Hematopoietic multipotent progenitor cell (in vitro differentiated cells): ENCODE results near the gene DRC3. TPM values are rescaled to one million over a fixed set of nuclear protein-coding genes. Genes with fewer than 3 reads are reported as not detected.
"Not testable (repeated sequence)": the region's sequence is repeated elsewhere in the genome, so short reads cannot be mapped to it uniquely, and the experiment has no call there.

Source experiments
- DNase-seq, 3 donors: peaks; one replicate each; pipeline ENCODE4 v3.0.0-alpha.2; 2011 to 2015; ENCODE audit warnings: low read depth in 2 of 3, low spot score in 2 of 3
- total RNA-seq: library from RNA; depleted of rRNA; stranded (reverse); fragments of >200 nt; gene quantifications from one replicate; pipeline ENCODE4 v1.2.3, GENCODE V29; 2012

The DRC3 gene
- total RNA-seq, 1 donor = 1.3 TPM

GRCh38 chr17:17989618-17990017, 17.0 kb downstream of the DRC3 start:
- DNase-seq = no peak

- no peak for DNase-seq
These were observed 17.6 kb downstream of the DRC3 start for GRCh38 chr17:17990282-17990681.

DNA sequence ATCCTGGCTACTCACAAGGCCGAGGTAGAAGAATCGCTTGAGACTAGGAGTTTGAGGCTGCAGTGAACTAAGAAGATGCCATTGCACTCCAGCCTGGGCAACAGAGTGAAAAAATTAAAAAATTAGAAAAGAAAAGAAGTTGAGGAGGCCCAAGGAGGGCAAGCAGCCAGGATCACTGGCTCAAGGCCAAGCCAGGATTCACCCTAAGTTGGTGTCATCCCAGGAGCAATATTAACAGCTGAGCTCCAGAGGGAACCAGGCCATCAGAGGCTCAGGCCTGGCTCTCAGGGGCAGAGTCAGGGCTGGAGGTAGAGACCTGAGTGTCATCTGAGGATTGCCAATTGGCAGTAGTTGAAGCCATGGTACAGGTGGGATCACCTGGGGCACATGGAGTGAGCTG, 20.7 kb downstream of the DRC3 start:
- no peak for DNase-seq

DNA sequence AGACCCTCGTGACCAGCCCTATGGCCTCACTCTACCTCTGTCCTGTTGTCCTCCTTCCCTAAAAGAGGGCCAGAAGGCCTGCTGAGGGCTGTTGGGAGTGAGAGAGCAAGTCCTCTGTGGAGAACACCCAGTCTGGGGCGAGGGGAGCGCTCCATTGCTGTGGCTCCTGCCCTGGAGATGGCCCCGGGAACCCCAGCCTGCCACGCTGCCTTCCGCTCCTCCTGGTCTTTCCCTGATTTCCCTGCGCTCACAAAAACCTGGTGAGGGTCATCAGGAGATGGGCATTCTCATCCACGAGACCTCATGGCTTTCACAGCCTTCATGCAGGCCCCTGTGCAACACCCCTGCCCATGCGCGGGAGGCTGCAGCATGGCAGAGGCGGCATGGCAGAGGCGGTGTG, 21.2 kb downstream of the DRC3 start:
- no peak for DNase-seq

DNA sequence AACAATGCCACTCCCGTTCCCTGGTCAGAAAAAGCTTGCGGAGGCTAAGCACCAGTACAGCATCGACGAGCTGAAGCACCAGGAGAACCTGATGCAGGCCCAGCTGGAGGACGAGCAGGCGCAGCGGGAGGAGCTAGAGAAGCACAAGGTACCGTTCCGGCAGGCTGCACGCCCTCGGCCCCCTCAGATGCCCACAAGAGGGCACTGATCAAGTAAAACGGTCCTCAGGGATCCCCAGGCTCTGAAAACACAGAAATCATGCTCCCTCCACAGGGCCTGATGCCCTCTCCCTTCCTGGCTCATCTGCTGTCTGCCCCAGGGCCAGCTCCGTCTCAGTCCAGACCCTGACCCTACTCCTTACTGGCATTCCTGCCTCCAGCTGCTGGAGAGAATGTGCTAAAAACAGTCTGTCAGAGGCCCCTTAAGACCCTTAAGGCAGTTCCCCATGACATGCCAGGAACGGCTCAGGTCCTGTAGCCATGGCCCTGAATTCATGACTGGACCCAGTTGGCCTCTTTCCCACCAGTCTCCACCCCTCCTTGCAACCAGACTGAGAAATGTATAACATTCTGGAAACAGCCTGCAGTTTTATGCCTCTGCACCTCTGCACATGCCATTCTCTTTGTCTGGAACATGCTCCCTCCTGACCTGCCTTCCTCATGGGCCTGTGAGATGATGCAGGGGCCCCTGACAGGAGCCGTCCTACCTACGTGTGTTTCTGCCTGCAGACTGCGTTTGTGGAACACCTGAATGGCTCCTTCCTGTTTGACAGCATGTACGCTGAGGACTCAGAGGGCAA, 21.8 kb downstream of the DRC3 start:
- peak in 2 of 3 donors; percentile 29 to 51 for DNase-seq

- not testable (repeated sequence) for DNase-seq
These were observed 23.2 kb downstream of the DRC3 start for GRCh38 chr17:17995887-17996286.

- no peak for DNase-seq
These were observed 26.3 kb downstream of the DRC3 start for GRCh38 chr17:17998934-17999333.

DNA sequence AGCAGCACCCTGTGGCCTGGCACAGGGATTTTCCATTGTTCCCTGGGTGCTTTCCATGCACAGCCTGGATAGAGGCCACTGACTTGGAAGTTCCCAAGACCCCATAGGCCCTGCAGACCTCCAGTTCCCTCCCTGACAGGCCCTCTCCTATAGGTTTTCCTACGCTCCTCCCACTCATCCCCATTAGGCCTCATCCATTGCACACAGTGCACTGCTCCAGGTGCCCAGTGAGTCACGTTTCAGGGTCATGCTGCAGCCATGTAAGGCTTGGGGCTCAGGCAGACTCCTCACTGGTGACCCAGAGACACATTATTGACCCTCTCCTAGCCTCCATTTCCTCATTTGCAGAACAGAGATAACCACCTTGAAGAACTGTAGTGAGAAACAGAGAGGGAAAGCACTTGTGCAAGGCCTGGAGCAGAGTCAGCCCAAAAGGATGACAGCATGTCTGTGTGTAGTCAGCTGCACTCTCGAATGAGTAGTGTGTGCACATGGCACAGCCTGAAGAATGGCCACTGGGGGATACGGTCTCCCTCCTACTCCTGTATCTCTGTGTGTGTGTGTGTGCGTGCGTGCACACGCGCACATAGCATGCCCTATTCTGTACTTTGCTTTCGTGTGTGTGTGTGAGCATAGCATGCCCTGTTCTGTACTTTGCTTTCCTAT, 26.8 kb downstream of the DRC3 start:
- no peak for DNase-seq

GRCh38 chr17:18000030-18000408, 27.4 kb downstream of the DRC3 start:
- DNase-seq = no peak

- no peak for DNase-seq
These were observed 29.5 kb downstream of the DRC3 start for GRCh38 chr17:18002171-18002570.

GRCh38 chr17:18004345-18004744, 31.7 kb downstream of the DRC3 start:
- DNase-seq = no peak

- no peak for DNase-seq
These were observed 32.2 kb downstream of the DRC3 start for GRCh38 chr17:18004884-18005305.

- DNase-seq = no peak
These were observed 32.8 kb downstream of the DRC3 start for GRCh38 chr17:18005496-18005895.

- DNase-seq = no peak
These were observed 34.0 kb downstream of the DRC3 start for GRCh38 chr17:18006495-18007239.

- DNase-seq = no peak
These were observed 36.0 kb downstream of the DRC3 start for GRCh38 chr17:18008496-18009268.

GRCh38 chr17:18009609-18010420, 37.2 kb downstream of the DRC3 start:
- no peak for DNase-seq

DNA sequence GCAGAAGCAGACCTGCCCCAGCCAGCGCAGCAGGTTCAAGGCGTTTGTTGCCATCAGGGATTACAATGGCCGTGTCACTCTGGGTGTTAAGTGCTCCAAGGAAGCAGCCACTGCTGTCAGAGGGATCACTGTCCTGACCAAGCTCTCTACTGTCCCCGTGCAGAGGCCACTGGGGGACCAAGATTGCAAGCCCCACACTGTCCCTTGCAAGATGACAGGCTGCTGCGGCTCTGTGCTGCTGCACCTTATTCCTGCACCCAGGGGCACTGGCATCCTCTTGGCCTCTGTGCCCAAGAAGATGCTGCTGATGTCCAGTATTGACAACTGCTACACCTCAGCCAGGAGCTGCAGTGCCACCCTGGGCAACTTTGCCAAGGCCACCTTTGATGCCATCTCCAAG, 38.6 kb downstream of the DRC3 start:
- no peak for DNase-seq

DNA sequence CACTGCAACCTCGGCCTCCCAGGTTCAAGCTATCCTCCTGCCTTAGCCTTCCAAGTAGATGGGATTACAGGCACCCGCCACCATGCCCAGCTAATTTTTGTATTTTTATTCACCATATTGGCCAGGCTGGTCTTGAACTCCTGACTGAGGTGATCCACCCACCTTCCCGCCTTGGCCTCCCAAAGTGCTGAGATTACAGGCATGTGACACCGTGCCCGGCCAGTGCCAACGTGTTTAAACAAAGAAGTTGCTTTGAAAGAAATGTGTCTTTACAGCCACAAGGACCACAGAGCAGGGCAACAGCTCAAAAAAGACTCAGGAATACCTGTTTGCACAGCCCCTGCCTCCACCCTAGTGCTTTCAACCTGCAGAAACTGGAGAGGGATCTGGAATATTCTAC, 41.3 kb downstream of the DRC3 start:
- no peak for DNase-seq

DNA sequence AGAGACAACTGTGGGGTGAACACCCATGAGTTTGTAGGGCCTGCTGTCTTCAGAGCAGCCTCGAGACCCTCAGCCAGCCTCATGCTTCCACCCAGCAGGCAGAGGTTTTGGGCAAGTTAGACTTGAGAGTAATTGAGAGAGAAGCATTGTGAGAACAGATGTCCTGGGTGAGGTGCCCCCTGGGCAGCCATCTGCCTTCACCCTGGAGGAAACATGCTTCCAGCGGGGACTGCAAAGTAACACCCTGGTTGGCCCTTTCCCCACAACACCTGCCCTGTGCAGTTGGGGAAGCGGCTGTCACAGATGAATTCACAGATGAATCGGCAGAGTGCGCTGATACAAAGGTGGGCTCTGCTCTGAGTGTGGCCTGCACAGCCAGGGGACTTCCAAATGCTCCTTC, 42.9 kb downstream of the DRC3 start:
- no peak for DNase-seq

- DNase-seq = no peak
These were observed 43.8 kb downstream of the DRC3 start for GRCh38 chr17:18016426-18016825.
